Glomerular endothelial cell (primary cell): ENCODE results near the gene PADI4. TPM values are rescaled to one million over a fixed set of nuclear protein-coding genes. Genes with fewer than 3 reads are reported as not detected.

ENCODE experiments used
- DNase-seq: peaks from one replicate; pipeline ENCODE4 v3.0.0-alpha.2; 2011; ENCODE audit warnings: low read depth, low spot score; ENCODE audit errors: extremely low read depth
- total RNA-seq: library from RNA; depleted of rRNA; stranded (reverse); fragments of >200 nt; gene quantifications from 2 replicates; pipeline ENCODE4 v1.2.3, GENCODE V29; 2015

Gene PADI4
- total RNA-seq: not detected in 2 replicates

DNA sequence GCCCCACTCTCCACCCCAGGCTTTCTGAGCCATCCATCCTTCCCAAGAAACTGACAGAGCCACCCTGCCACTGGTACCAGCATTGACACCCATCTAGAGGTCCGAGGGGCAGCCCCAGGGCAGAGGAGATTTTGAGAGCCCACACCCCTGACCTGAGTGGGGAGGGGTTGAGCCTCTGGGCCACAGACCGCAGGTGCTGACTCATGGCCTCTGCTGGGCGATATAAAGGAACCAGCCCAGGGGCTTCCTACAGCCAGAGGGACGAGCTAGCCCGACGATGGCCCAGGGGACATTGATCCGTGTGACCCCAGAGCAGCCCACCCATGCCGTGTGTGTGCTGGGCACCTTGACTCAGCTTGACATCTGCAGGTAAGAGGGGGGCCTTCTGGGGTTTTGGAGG is at the start of gene PADI4:
PADI4 (plus strand) TSS at position 252 of the 400 bp plus-strand sequence; CDS start at position 278, 26 bp downstream.
- DNase-seq: no peak

- DNase-seq: no peak
Observed at GRCh38 chr1:17258758-17259130, 49.3 kb upstream of the PADI4 start.

GRCh38 chr1:17259233-17259873 is 48.6 kb upstream of the PADI4 start:
- no peak for DNase-seq

- no peak for DNase-seq
Observed at GRCh38 chr1:17260264-17260663, 47.7 kb upstream of the PADI4 start.

GRCh38 chr1:17260738-17261137 is 47.3 kb upstream of the PADI4 start:
- DNase-seq: no peak

DNA sequence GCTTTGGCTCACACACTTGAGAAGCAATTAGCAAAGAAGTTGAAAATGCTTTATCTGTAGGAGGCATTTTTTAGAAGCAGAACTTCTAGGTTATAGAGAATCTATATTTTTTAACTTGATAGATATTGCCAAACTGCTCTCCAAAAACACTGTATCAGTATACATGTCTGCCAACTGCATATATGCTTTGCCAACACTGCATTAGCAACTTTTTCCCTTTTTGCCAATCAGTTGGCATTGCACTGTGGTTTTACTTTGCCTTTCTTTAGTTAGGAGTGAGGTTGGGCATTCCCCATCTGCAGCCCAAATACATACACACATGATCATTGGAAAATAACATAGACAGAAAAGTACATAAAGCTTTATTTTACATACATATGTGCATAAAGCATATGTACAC is 44.1 kb upstream of the PADI4 start:
- DNase-seq: no peak

DNA sequence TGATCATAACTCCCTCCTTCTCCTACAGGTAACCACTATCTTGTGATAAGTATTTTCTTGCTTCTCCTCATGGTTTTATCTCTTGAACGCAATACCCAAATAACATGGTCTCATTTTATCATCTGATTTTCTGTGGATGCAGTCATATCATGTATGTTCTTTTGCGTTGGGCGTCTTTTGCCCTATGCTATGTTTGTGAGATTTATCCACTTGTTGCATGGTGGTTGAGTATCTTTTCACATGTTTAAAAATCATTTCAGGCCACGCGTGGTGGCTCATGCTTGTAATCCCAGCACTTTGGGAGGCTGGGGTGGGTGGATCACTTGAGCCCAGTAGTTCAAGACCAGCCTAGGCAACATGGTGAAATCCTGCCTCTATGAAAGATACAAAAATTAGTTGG is 43.5 kb upstream of the PADI4 start:
- no peak for DNase-seq

DNA sequence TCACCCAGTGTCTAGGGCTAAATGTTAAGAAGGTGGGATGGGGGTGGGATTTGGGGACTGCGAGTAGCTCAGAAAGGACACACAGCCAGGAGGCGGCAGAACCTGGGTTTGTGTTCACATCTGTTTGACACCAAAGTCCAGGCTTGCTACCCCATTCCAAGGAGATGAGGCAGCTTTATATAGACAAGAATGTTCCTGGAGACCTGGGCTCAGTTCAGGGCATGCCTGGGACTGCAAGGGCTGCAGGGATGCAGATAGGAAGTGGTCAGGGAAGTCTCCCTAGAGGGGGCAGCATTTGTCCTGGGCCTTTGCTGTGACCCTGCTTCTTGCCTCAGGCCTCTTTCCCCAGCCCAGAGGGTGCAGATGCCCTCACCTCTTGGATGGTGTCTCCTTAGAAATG is 42.8 kb upstream of the PADI4 start:
- DNase-seq: no peak

DNA sequence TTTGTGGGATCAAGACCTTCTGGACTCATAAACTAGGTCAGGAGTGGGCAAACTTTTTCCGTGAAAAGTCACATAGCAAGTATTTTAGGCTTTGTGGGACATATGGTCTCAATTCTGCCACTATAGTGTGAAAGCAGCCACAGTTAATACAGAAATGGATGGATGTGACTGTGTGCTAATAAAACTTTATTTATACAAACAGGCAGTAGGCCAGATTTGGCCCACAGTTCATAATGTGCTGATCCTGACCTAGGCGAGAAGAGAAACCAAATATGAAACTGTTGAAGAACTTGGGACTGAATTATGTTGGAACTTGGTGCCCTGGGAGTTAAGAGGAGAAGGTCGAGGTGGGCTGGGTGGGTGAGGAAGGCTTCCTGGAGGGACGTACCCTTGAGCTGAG is 42.0 kb upstream of the PADI4 start:
- DNase-seq: no peak

DNA sequence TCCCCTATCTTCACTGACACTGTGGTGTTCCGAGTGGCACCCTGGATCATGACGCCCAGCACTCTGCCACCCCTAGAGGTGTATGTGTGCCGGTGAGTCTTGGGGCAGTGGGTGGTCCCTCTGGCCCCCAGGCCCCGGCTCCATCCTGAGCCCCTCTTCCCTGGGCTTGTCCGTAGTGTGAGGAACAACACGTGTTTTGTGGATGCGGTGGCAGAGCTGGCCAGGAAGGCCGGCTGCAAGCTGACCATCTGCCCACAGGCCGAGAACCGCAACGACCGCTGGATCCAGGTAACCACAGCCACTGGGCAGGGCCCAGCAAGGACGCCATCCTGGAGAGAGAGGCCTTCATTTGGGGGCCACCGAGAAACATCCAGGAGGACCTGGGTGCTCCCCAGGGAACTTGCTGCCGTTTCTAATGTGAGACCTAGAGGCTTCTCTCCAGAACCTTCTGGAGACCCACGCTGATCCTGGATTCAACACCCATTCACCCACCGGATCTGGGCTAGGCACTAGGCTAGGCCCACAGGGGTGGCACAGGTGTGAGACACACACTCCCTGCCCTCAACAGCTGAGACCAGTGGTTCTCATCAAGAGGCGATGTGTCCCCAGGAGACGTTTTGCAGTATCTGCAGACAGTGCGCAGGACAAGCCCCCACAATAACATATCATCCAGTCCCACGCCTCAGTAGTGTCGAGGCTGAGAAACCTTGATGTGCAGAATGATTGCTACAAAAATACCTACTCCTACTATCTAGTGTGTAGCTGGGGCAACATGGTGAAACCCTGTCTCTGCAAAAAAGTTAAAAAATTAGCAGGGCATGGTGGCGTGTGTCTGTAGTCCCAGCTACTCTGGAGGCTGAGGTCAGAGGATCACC is 36.9 kb upstream of the PADI4 start:
- no peak for DNase-seq

DNA sequence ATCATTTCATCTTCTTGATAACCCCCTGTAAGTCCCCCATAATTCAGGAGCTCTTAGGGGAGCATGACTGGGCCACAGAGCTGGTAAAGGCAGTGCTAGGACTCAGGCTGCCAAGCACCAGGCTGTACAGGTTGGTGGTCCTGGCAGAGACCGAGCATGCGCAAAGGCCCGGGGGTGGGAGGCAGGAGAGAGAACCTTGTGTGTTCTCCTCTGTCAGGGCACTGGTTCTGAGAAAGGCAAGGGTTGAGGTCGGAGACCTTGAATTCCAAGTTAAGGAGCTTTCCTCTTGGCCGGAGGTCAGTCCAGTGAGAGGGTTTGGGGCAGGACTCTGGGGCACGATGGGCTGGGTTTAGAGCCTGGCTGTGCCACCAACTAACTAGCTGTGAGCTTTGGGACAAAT is 35.9 kb upstream of the PADI4 start:
- no peak for DNase-seq

DNA sequence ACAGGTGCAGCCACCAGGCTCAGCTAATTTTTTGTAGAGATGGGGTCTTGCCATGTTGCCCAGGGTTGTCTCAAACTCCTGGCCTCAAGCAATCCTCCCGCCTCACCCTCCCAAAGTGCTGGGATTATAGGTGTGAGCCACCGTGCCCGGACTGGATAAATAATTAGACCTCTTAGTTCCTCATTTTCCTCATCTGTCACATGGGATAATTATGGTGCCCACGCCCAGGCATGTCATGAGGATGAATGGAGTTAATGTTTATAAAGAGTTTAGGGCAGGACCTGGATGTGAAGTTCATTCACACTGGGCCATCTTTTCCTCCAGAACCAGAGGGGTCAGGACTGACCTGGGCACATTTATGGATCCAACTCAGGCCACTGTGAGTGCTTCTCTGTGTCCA is 35.4 kb upstream of the PADI4 start:
- DNase-seq: no peak

DNA sequence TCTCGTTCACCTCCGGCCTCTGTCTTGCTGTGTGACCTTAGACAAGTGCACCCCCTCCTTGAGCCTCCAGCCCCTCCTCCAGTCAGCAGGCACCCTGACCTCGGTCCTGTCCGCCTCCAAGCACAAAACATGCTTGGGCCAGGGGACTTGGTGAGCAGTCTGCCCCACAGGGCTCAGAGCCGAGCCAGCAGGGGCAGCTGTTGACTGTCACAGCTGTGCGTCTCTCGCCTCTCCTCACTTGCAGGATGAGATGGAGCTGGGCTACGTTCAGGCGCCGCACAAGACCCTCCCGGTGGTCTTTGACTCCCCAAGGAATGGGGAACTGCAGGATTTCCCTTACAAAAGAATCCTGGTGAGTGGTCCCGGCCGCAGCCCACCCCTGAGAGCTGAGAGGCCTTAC is 34.9 kb upstream of the PADI4 start:
- no peak for DNase-seq

GRCh38 chr1:17274186-17275170 is 33.5 kb upstream of the PADI4 start:
- DNase-seq: no peak

DNA sequence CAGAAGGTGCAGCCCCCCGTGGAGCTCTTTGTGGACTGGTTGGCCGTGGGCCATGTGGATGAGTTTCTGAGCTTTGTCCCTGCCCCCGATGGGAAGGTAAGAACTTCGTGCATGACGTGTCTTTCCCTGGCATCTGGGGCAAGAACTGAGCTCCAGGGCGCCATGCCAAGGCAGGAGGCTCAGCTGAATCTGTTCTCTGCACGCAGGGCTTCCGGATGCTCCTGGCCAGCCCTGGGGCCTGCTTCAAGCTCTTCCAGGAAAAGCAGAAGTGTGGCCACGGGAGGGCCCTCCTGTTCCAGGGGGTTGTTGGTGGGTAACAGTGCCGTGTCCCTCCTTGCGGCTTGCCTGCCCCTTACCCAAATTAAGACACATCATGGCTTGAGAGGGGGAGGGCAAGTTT is 31.4 kb upstream of the PADI4 start:
- no peak for DNase-seq

DNA sequence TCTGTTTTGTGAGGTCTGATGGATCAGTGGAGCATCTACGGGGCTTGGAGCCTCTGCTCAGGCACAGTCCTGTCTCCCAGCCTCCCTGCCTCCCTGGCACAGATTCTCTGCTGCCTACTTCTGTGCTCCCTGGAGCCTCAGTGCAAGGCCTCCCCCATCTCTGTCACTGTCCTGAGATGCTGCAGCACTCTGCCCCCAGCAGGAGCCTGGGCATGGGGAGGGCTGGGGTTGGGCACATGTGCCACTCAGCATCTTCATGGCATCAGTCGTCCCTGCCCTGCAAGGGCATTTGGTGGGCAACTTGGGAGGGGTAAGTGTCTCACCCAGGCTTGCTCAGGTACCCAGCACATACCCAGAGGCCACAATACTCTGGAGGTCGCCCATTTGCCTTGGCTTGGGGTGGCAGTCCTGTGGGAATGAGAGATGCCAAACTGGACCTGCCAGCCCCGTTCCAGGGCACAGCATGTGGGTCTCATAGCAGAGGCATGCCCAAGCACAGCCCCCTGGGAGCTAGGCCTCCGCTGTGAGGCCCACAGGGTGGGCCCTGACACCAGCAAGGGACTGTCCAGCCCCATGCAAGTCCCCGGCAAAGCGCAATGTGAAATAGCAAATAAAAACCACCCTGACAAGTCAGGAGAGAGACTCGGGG is 30.4 kb upstream of the PADI4 start:
- DNase-seq: no peak

- DNase-seq: no peak
Observed at GRCh38 chr1:17278996-17279830, 28.8 kb upstream of the PADI4 start.

DNA sequence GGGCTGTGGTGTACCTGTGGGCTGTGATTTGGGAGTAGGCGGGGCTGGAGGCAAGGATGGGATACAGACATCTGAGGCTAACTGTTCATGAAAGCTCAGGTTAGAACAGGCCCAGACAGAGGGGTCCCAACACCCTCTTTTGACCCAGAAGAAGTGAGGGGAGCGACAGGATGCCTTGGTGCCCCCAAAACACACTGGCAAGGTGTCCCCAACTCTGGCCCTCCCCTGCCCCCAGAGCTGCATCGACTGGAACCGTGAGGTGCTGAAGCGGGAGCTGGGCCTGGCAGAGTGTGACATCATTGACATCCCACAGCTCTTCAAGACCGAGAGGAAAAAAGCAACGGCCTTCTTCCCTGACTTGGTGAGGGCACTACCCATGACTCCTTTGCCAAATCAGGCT is 27.6 kb upstream of the PADI4 start:
- DNase-seq: no peak

- no peak for DNase-seq
Observed at GRCh38 chr1:17280894-17281293, 27.1 kb upstream of the PADI4 start.

DNA sequence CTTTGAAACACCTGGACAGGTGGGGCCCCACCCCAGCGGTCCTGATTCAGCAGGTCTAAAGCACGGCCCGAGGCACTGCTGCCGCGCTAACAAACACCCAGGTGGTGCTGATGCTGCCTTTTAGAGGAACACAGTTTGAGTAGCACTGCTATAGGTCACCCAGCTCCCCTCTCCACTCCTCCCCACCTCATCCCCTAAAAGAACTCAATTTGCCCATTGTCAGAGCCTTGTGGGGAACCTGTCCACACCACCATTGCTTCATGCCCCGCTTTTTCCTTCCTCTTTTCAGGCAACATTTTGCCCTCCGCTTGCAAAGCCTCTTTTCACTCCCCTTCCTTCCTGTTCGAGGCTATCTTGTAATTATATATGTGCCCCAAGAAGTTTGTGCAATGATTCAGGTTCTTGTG is 26.2 kb upstream of the PADI4 start:
- no peak for DNase-seq
